CD4-positive, alpha-beta memory T cell (primary cell): ENCODE measurements around the gene PPA1. TPM values are rescaled to one million over a fixed set of nuclear protein-coding genes. Genes with fewer than 3 reads are reported as not detected.

Experiments used
- CTCF ChIA-PET: fragments of 350-600 bp; sonication (Branson Sonifier 250); formaldehyde crosslinking; loops from one replicate; lab custom pipeline; 2021; ENCODE audit warnings: inconsistent platforms; ENCODE audit not compliant: partially characterized antibody; lab: Charles Lee
- POLR2A ChIA-PET: fragments of 350-600 bp; sonication (Branson Sonifier 250); formaldehyde crosslinking; loops from one replicate; lab custom pipeline; 2021; ENCODE audit not compliant: partially characterized antibody; lab: Charles Lee
- DNase-seq, 5 donors: peaks; one replicate each; pipeline versions ENCODE4 v3.0.0 to v3.0.0-alpha.2; 2020 to 2022; ENCODE audit warnings: mixed read lengths in 1 of 5
- H3K27ac ChIP-seq: one replicate; pipeline ENCODE4 v1.7.0; 2013; ENCODE audit warnings: low read depth, low read length
- H3K27me3 ChIP-seq: 2 replicates; pipeline ENCODE4 v1.7.0; 2013; ENCODE audit warnings: mild to moderate bottlenecking, low read length, moderate library complexity; ENCODE audit not compliant: insufficient read depth
- H3K36me3 ChIP-seq: 2 replicates; pipeline ENCODE4 v1.7.0; 2013; ENCODE audit warnings: mild to moderate bottlenecking, low read length, moderate library complexity; ENCODE audit not compliant: insufficient read depth
- H3K4me1 ChIP-seq: 2 replicates; pipeline ENCODE4 v1.7.0; 2013; ENCODE audit warnings: mild to moderate bottlenecking, low read length, moderate library complexity; ENCODE audit not compliant: insufficient read depth
- H3K4me3 ChIP-seq, 2 donors: one replicate each; pipeline ENCODE4 v1.7.0; 2013; ENCODE audit warnings: low read length in 2 of 2, mild to moderate bottlenecking in 1 of 2
- H3K9me3 ChIP-seq, 2 donors: one replicate each; pipeline ENCODE4 v1.7.0; 2013; ENCODE audit warnings: low read length in 2 of 2, control low read depth in 1 of 2; ENCODE audit not compliant: control insufficient read depth in 1 of 2
- H3K27ac Mint-ChIP-seq, 7 donors: one replicate each; pipeline ENCODE4 v1.8.0; 2020 to 2021; ENCODE audit warnings: mixed read lengths in 7 of 7, mild to moderate bottlenecking in 6 of 7, inconsistent platforms in 3 of 7, moderate library complexity in 3 of 7
- H3K27me3 Mint-ChIP-seq, 2 donors: one replicate each; pipeline ENCODE4 v1.8.0; 2020 to 2021; ENCODE audit warnings: mixed read lengths in 2 of 2
- H3K36me3 Mint-ChIP-seq, 2 donors: one replicate each; pipeline ENCODE4 v1.8.0; 2020 to 2021; ENCODE audit warnings: mixed read lengths in 2 of 2, inconsistent platforms in 1 of 2, mild to moderate bottlenecking in 1 of 2
- H3K4me1 Mint-ChIP-seq, 4 donors: one replicate each; pipeline ENCODE4 v1.8.0; 2020 to 2021; ENCODE audit warnings: mixed read lengths in 4 of 4, mild to moderate bottlenecking in 1 of 4
- H3K4me3 Mint-ChIP-seq, 8 donors: one replicate each; pipeline ENCODE4 v1.8.0; 2020 to 2021; ENCODE audit warnings: mixed read lengths in 8 of 8, mild to moderate bottlenecking in 7 of 8, moderate library complexity in 6 of 8, inconsistent platforms in 3 of 8
- H3K9me3 Mint-ChIP-seq, 8 donors: one replicate each; pipeline ENCODE4 v1.8.0; 2020 to 2021; ENCODE audit warnings: mixed read lengths in 8 of 8, mild to moderate bottlenecking in 5 of 8, inconsistent platforms in 3 of 8, moderate library complexity in 1 of 8
- intact Hi-C: fragments of 100-400 bp; cut with micrococcal nuclease; formaldehyde crosslinking; loops from one replicate; pipeline ENCODE4 v1.15.1; 2023
- polyA plus RNA-seq, 2 donors: library from polyadenylated mRNA; unstranded; fragments of 300-500 nt; fragmentation: Illumina TruSeq; gene quantifications; one replicate each; pipeline ENCODE4 v1.2.3, GENCODE V29; 2021
- total RNA-seq, 2 experiments: library from RNA; stranded (reverse); gene quantifications; one replicate each; pipeline ENCODE4 v1.2.3, GENCODE V29; 2021

Gene PPA1
- total and polyA plus RNA-seq, 4 experiments from 2014 or later = 57.4 to 304 (median 104) TPM

DNA sequence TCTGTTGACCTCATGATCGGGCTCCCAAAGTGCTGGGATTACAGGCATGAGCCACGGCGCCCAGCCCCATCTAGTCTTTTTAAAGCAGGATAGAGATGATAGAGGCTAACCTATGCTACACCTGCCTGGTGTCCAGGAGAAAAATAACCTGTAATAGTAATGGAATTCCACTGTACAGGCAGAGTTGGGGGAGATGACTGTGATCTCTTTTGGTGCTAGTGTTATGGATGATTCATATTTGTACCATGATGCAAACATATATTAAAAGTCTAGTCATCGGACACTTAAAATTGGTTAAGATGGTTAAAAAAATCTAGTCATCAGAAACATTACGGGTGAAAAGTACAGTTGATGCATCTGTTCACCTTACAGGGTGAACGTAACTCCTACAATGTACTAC, 56.8 kb downstream of the PPA1 start:
- CTCF ChIA-PET = interaction anchor here (0.7 to 2.6 kb wide), 3 partner anchors 30 to 184 kb away, joined by 3 to 31 read pairs (median 7); partner anchors contain the start of gene TYSND1

DNA sequence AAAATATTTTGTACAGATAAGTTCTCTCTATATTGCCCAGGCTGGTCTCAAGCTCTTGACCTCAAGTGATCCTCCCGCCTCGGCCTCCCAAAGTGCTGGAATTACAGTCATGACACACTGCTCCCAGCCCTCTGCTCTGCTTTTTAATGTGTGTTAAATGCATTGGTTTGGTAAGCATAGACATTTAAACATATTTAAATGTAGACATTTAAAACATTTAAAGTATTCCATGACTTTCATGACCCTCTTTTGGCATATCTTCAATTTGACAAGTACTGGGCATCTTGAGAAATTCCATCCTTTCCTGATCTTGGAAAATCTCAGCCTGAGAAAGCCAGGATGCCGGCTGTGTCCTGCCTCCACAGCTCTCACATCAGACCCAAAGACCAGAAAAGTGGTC, 57.7 kb downstream of the PPA1 start:
- no peak overlapping the region for H3K27ac ChIP-seq
- Mint-ChIP-seq H3K9me3 (peaks cover 0 to 5% (median 0%) of the 10 kb centered on the region in 8 donors), H3K36me3 (no peaks in the 10 kb centered on the region), H3K27me3 (peaks cover 0 to 5% of the 10 kb centered on the region in 2 donors), H3K4me1 (peaks cover 16 to 33% (median 22%) of the 10 kb centered on the region in 4 donors), H3K4me3 (no peak overlapping the region), H3K27ac (no peak overlapping the region)
- no peaks in the 10 kb centered on the region for H3K27me3 ChIP-seq
- no peak overlapping the region for H3K4me3 ChIP-seq
- CTCF ChIA-PET = interaction anchor here (0.7 to 2.6 kb wide), 4 partner anchors 29 to 121 kb away, joined by 3 to 31 read pairs (median 6); partner anchors contain the start of gene TYSND1
- H3K9me3 ChIP-seq = no peaks in the 10 kb centered on the region
- peaks cover 32% of the 10 kb centered on the region for H3K4me1 ChIP-seq
- DNase-seq = no peak
- POLR2A ChIA-PET = interaction anchor here (2.4 kb wide), 1 partner anchor 29 kb away, joined by 23 read pairs; the partner anchor contains the start of gene TYSND1
- no peaks in the 10 kb centered on the region for H3K36me3 ChIP-seq
- intact Hi-C loops = no loop called here

More for the DNA sequence above, 56.8 kb downstream of the PPA1 start:
- no peak overlapping the region for H3K4me3 ChIP-seq
- peaks cover 26% of the 10 kb centered on the region for H3K4me1 ChIP-seq
- H3K9me3 ChIP-seq = no peaks in the 10 kb centered on the region
- POLR2A ChIA-PET = interaction anchor here (2.4 kb wide), 1 partner anchor 30 kb away, joined by 23 read pairs; the partner anchor contains the start of gene TYSND1
- peaks cover 12 to 24% (median 17%) of the 10 kb centered on the region in 4 donors for H3K4me1 Mint-ChIP-seq
- H3K36me3 ChIP-seq = no peaks in the 10 kb centered on the region
- no peaks in the 10 kb centered on the region for H3K36me3 Mint-ChIP-seq
- no peak overlapping the region for H3K27ac Mint-ChIP-seq
- peaks cover 0 to 5% of the 10 kb centered on the region in 2 donors for H3K27me3 Mint-ChIP-seq
- H3K9me3 Mint-ChIP-seq = peaks cover 0 to 5% (median 0%) of the 10 kb centered on the region in 8 donors
- no peak overlapping the region for H3K27ac ChIP-seq
- H3K4me3 Mint-ChIP-seq = no peak overlapping the region
- no peaks in the 10 kb centered on the region for H3K27me3 ChIP-seq
- intact Hi-C loops = no loop called here
- DNase-seq = no peak

GRCh38 chr10:70174058-70174741, 59.0 kb downstream of the PPA1 start:
- DNase-seq = peak; percentile 45 to 77 (median 58)
- intact Hi-C loops = no loop called here
- Mint-ChIP-seq H3K9me3 (peaks cover 0 to 4% (median 0%) of the 10 kb centered on the region in 8 donors), H3K36me3 (peaks cover 0 to 11% of the 10 kb centered on the region in 2 donors), H3K4me1 (peaks cover 17 to 46% (median 25%) of the 10 kb centered on the region in 4 donors), H3K4me3 (peak overlapping the region in 7 of 8 donors; percentile 15 to 83 (median 62)), H3K27ac (peak overlapping the region; percentile 79 to 92 (median 88)), H3K27me3 (peaks cover 0 to 2% of the 10 kb centered on the region in 2 donors)
- Histone ChIP-seq H3K9me3 (no peaks in the 10 kb centered on the region), H3K4me3 (no peak overlapping the region), H3K4me1 (peaks cover 37% of the 10 kb centered on the region), H3K27me3 (no peaks in the 10 kb centered on the region), H3K27ac (peak overlapping the region; percentile 41), H3K36me3 (no peaks in the 10 kb centered on the region)
- POLR2A ChIA-PET = interaction anchor here (0.6 to 2.4 kb wide), 4 partner anchors 19 to 230 kb away, joined by 3 to 23 read pairs (median 4); partner anchors contain the start of gene TYSND1
- CTCF ChIA-PET = interaction anchor here (1.4 to 2.6 kb wide), 2 partner anchors 28 to 58 kb away, joined by 6 to 31 read pairs; partner anchors contain the start of gene TYSND1

- CTCF ChIA-PET = interaction anchor here (1.3 to 7.1 kb wide), 2 partner anchors 22 to 52 kb away, joined by 3 to 106 read pairs; partner anchors contain the start of gene TYSND1
- H3K36me3 ChIP-seq = peaks cover 13% of the 10 kb centered on the region
- POLR2A ChIA-PET = interaction anchor here (0.5 to 6.1 kb wide), 17 partner anchors 8 to 850 kb away, joined by 3 to 119 read pairs (median 6); partner anchors contain the start of genes EIF4EBP2, PPA1 and TYSND1
- peak overlapping the region; percentile 73 to 95 for H3K4me3 ChIP-seq
- intact Hi-C loops = loop anchor here (1.0 to 2.0 kb wide), 5 partner anchors 9 to 234 kb away; partner anchors contain the start of genes EIF4EBP2, PPA1 and TYSND1
- H3K27ac ChIP-seq = peak overlapping the region; percentile 93
- peak overlapping the region; percentile 90 to 99 (median 96) for H3K27ac Mint-ChIP-seq
- DNase-seq = peak in 1 of 5 donors; percentile 38
- H3K36me3 Mint-ChIP-seq = peaks cover 11 to 36% of the 10 kb centered on the region in 2 donors
- H3K4me1 Mint-ChIP-seq = peaks cover 39 to 85% (median 54%) of the 10 kb centered on the region in 4 donors
- peak overlapping the region; percentile 90 to 97 (median 94) for H3K4me3 Mint-ChIP-seq
- no peaks in the 10 kb centered on the region for H3K27me3 Mint-ChIP-seq
- H3K4me1 ChIP-seq = peaks cover 76% of the 10 kb centered on the region
- H3K9me3 ChIP-seq = no peaks in the 10 kb centered on the region
- no peaks in the 10 kb centered on the region for H3K27me3 ChIP-seq
- H3K9me3 Mint-ChIP-seq = peaks cover 0 to 4% (median 0%) of the 10 kb centered on the region in 8 donors
Observed at GRCh38 chr10:70169649-70170364, 63.4 kb downstream of the PPA1 start.

GRCh38 chr10:70169011-70169410, 64.2 kb downstream of the PPA1 start:
- H3K9me3 Mint-ChIP-seq = peaks cover 0 to 4% (median 0%) of the 10 kb centered on the region in 8 donors

DNA sequence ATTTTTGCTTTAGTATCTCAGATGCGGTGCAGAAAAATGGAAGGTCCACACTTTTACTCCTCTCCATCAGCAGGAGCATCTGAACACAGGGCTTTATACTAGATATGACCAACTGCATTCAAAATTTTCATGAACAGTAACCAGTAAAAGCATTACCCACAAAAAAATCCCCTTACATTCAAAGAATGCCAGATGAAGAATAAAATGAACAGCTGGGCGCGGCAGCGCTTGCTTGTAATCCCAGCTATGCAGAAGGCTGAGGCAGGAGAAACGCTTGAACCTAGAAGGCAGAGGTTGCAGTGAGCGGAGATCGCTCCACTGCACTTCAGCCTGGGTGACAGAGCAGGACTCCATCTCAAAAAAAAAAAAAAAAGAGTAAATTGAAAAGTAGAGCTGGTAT, 66.0 kb downstream of the PPA1 start:
- peak overlapping the region; percentile 7 to 71 (median 54) for H3K4me3 Mint-ChIP-seq
- CTCF ChIA-PET = interaction anchor here (1.1 to 7.1 kb wide), 4 partner anchors 11 to 83 kb away, joined by 3 to 106 read pairs (median 3); partner anchors contain the start of gene TYSND1

More at GRCh38 chr10:70169011-70169410, 64.2 kb downstream of the PPA1 start:
- intact Hi-C loops = loop anchor here (1.0 kb wide), 2 partner anchors 8 to 235 kb away; partner anchors contain the start of gene EIF4EBP2
- Histone ChIP-seq H3K9me3 (no peaks in the 10 kb centered on the region), H3K27ac (peak overlapping the region; percentile 93), H3K4me1 (peaks cover 76% of the 10 kb centered on the region), H3K27me3 (no peaks in the 10 kb centered on the region), H3K36me3 (peaks cover 13% of the 10 kb centered on the region), H3K4me3 (peak overlapping the region; percentile 73 to 95)
- peak overlapping the region; percentile 90 to 97 (median 94) for H3K4me3 Mint-ChIP-seq
- no peaks in the 10 kb centered on the region for H3K27me3 Mint-ChIP-seq
- CTCF ChIA-PET = interaction anchor here (7.1 kb wide), 1 partner anchor 21 kb away, joined by 106 read pairs; the partner anchor contains the start of gene TYSND1
- peaks cover 11 to 39% of the 10 kb centered on the region in 2 donors for H3K36me3 Mint-ChIP-seq
- H3K4me1 Mint-ChIP-seq = peaks cover 38 to 85% (median 51%) of the 10 kb centered on the region in 4 donors
- DNase-seq = peak in 3 of 5 donors; percentile 59 to 79 (median 68)
- H3K27ac Mint-ChIP-seq = peak overlapping the region; percentile 90 to 99 (median 96)
- POLR2A ChIA-PET = interaction anchor here (1.5 to 6.1 kb wide), 6 partner anchors 8 to 234 kb away, joined by 3 to 119 read pairs (median 10); partner anchors contain the start of genes EIF4EBP2 and TYSND1

More for the DNA sequence above, 66.0 kb downstream of the PPA1 start:
- H3K36me3 Mint-ChIP-seq = peaks cover 21 to 49% of the 10 kb centered on the region in 2 donors
- Histone ChIP-seq H3K36me3 (peaks cover 13% of the 10 kb centered on the region), H3K9me3 (no peaks in the 10 kb centered on the region), H3K27me3 (no peaks in the 10 kb centered on the region), H3K4me1 (peaks cover 83% of the 10 kb centered on the region), H3K27ac (no peak overlapping the region), H3K4me3 (no peak overlapping the region)
- peak overlapping the region; percentile 23 to 90 (median 69) for H3K27ac Mint-ChIP-seq
- H3K9me3 Mint-ChIP-seq = peaks cover 0 to 4% (median 0%) of the 10 kb centered on the region in 8 donors
- DNase-seq = no peak
- POLR2A ChIA-PET = interaction anchor here (0.7 to 6.1 kb wide), 2 partner anchors 10 to 22 kb away, joined by 4 to 119 read pairs; partner anchors contain the start of gene TYSND1
- H3K4me1 Mint-ChIP-seq = peaks cover 45 to 93% (median 61%) of the 10 kb centered on the region in 4 donors
- no peaks in the 10 kb centered on the region for H3K27me3 Mint-ChIP-seq
- intact Hi-C loops = no loop called here
